PC-3 (cell line): ENCODE measurements around the gene SNX11. TPM values are rescaled to one million over a fixed set of nuclear protein-coding genes. Genes with fewer than 3 reads are reported as not detected.

Experiments
- ATAC-seq: fragments of 200-7000 bp; cut with Tn5 transposase; 2 replicates; pipeline ENCODE4 v1.9.1; 2020; ENCODE audit warnings: mild to moderate bottlenecking, moderate library complexity
- BruUV-seq: library from RNA; stranded (reverse); fragments of 400-500 nt; replicated peaks from 2 replicates; lab custom pipeline; 2021; lab: Mats Ljungman, UMichigan
- CTCF ChIA-PET: fragments of 300-600 bp; sonication (Branson Sonifier 250); formaldehyde crosslinking; loops from one replicate; lab custom pipeline; 2022; ENCODE audit warnings: antibody characterized with exemption; lab: Charles Lee
- POLR2A ChIA-PET: fragments of 300-600 bp; sonication (Branson Sonifier 250); formaldehyde crosslinking; loops from one replicate; lab custom pipeline; 2022; ENCODE audit warnings: antibody characterized with exemption; ENCODE audit not compliant: unreplicated experiment; lab: Charles Lee
- DNase-seq: peaks from one replicate; pipeline ENCODE4 v3.0.0-alpha.2; 2015
- H2AFZ ChIP-seq: fragments of 300-600 bp; sonication (generic); 2 replicates; pipeline ENCODE4 v1.6.0; 2016; ENCODE audit warnings: antibody characterized with exemption, low read length
- H3F3A ChIP-seq: fragments of 300-600 bp; sonication (generic); one replicate; pipeline ENCODE4 v1.6.0; 2017; ENCODE audit warnings: antibody characterized with exemption, low read length, control low read depth, mild to moderate bottlenecking; ENCODE audit not compliant: unreplicated experiment
- H3K27ac ChIP-seq: fragments of 300-600 bp; sonication (generic); 2 replicates; pipeline ENCODE4 v1.5.1; 2016; ENCODE audit warnings: mild to moderate bottlenecking, low read length
- H3K27me3 ChIP-seq: fragments of 300-600 bp; sonication (generic); 2 replicates; pipeline ENCODE4 v1.6.1; 2016; ENCODE audit warnings: low read length, mixed read lengths
- H3K36me3 ChIP-seq: fragments of 300-600 bp; sonication (generic); 2 replicates; pipeline ENCODE4 v1.6.1; 2016; ENCODE audit warnings: low read depth, mixed run types, low read length, mixed read lengths
- H3K4me1 ChIP-seq: fragments of 300-600 bp; sonication (generic); 2 replicates; pipeline ENCODE4 v1.5.1; 2016; ENCODE audit warnings: low read length; ENCODE audit not compliant: insufficient read depth
- H3K4me2 ChIP-seq: fragments of 300-600 bp; sonication (generic); 2 replicates; pipeline ENCODE4 v1.6.0; 2016; ENCODE audit warnings: low read length
- H3K4me3 ChIP-seq: fragments of 300-600 bp; sonication (generic); 2 replicates; pipeline ENCODE4 v1.5.1; 2016; ENCODE audit warnings: mild to moderate bottlenecking, low read length, mixed read lengths
- H3K79me2 ChIP-seq: fragments of 300-600 bp; sonication (generic); 2 replicates; pipeline ENCODE4 v1.6.1; 2017; ENCODE audit warnings: low read length, mixed read lengths
- H3K9ac ChIP-seq: fragments of 300-600 bp; sonication (generic); 2 replicates; pipeline ENCODE4 v1.6.0; 2016; ENCODE audit warnings: mild to moderate bottlenecking, low read length
- H3K9me2 ChIP-seq: fragments of 300-600 bp; sonication (generic); replicated peaks from 2 replicates; pipeline ENCODE4 v1.6.1; 2016; ENCODE audit warnings: mixed run types, low read length, mixed read lengths
- H3K9me3 ChIP-seq: fragments of 300-600 bp; sonication (generic); 2 replicates; pipeline ENCODE4 v1.6.1; 2016; ENCODE audit warnings: low read length, mixed read lengths
- H4K20me1 ChIP-seq: fragments of 300-600 bp; sonication (generic); 2 replicates; pipeline ENCODE4 v1.6.1; 2016; ENCODE audit warnings: low read length, mixed read lengths
- CTCF ChIP-seq: fragments of 300-600 bp; sonication (generic); conservative IDR thresholded peaks from 2 replicates; pipeline ENCODE4 v1.5.1; 2017; ENCODE audit warnings: antibody characterized with exemption, low read depth, mild to moderate bottlenecking, low read length
- EZH2 ChIP-seq: fragments of 300-600 bp; sonication (generic); IDR thresholded peaks from one replicate; pipeline ENCODE4 v1.6.1; 2017; ENCODE audit warnings: antibody characterized with exemption, mild to moderate bottlenecking, low read length; ENCODE audit not compliant: unreplicated experiment
- EZH2phosphoT487 ChIP-seq: fragments of 300-600 bp; sonication (generic); IDR thresholded peaks from 2 replicates; pipeline ENCODE4 v1.6.1; 2018; ENCODE audit warnings: mild to moderate bottlenecking, antibody characterized with exemption, low read length, borderline replicate concordance
- intact Hi-C: fragments of 100-400 bp; cut with micrococcal nuclease; formaldehyde crosslinking; loops from 2 replicates; pipeline ENCODE4 v1.9.0; 2023
- total RNA-seq: library from RNA; depleted of rRNA; stranded (reverse); fragments of >200 nt; gene quantifications from 2 replicates; pipeline ENCODE4 v1.2.3, GENCODE V29; 2014

The SNX11 gene
- total RNA-seq, 1 experiment from 2014 or later = 17.7 TPM

- Histone ChIP-seq H3K9me2 (no peaks in the 10 kb centered on the region), H3K4me3 (peak within 1 kb of the TSS; percentile 78), H3K9ac (peak within 1 kb of the TSS; percentile 85), H3F3A (no peaks in the 10 kb centered on the region), H4K20me1 (peaks cover 16% of the 10 kb centered on the region), H3K9me3 (no peaks in the 10 kb centered on the region), H3K36me3 (peaks cover 3% of the 10 kb centered on the region; the same call in 1 of the 2 replicates), H3K4me1 (peaks cover 10% of the 10 kb centered on the region), H3K27ac (peak within 1 kb of the TSS; percentile 67), H2AFZ (peak within 1 kb of the TSS; percentile 73), H3K79me2 (peaks cover 50% of the 10 kb centered on the region), H3K27me3 (no peaks in the 10 kb centered on the region), H3K4me2 (peak within 1 kb of the TSS; percentile 93)
- intact Hi-C loops = loop anchor here (2.0 kb wide), 3 partner anchors 30 to 76 kb away; partner anchors contain the start of gene NFE2L1
- ChIA-PET POLR2A (interaction anchor here (0.7 to 1.1 kb wide), 2 partner anchors 11 to 143 kb away, joined by 3 to 4 read pairs; no protein-coding TSS in a partner anchor), CTCF (no interaction called here)
- BruUV-seq = no TSS peak
- peak; percentile 96 for DNase-seq
- peak; percentile 95 for ATAC-seq
- TF ChIP-seq EZH2 = no peak
Observed at GRCh38 chr17:48101012-48101720, 6.4 kb upstream of the SNX11 start, which contains the start of gene CBX1. CBX1 (minus strand) TSS chr17:48101478; CDS start chr17:48077004, 24,474 bp downstream.

- CTCF ChIA-PET = no interaction called here
- intact Hi-C loops = no loop called here
Observed at GRCh38 chr17:48102043-48102750, 5.4 kb upstream of the SNX11 start.

More at GRCh38 chr17:48102043-48102750, 5.4 kb upstream of the SNX11 start:
- no peak for TF ChIP-seq EZH2phosphoT487
- TF ChIP-seq CTCF = no peak
- no peak for TF ChIP-seq EZH2
- Histone ChIP-seq H3K9me2 (no peaks in the 10 kb centered on the region), H3K27ac (no peak overlapping the region), H3K9me3 (no peaks in the 10 kb centered on the region), H3K4me3 (peak overlapping the region; percentile 78; the same call in 1 of the 2 replicates), H3K36me3 (no peaks in the 10 kb centered on the region), H3K27me3 (no peaks in the 10 kb centered on the region), H3K4me1 (peaks cover 10% of the 10 kb centered on the region), H3K79me2 (peaks cover 39% of the 10 kb centered on the region), H4K20me1 (peaks cover 16% of the 10 kb centered on the region), H3K4me2 (peak overlapping the region; percentile 93; the same call in 1 of the 2 replicates), H3F3A (no peaks in the 10 kb centered on the region), H2AFZ (no peak overlapping the region), H3K9ac (peak overlapping the region; percentile 85; the same call in 1 of the 2 replicates)
- no TSS peak for BruUV-seq
- no peak for ATAC-seq
- no peak for DNase-seq
- POLR2A ChIA-PET = no interaction called here
